HG03280 (cell line): ENCODE measurements around the gene HIGD1A.

Experiments used
- ATAC-seq: cut with Tn5 transposase; IDR thresholded peaks from one replicate; pipeline ENCODE4 v1.9.1; 2021; ENCODE audit warnings: mild to moderate bottlenecking, moderate library complexity; ENCODE audit not compliant: unreplicated experiment

The HIGD1A gene

GRCh38 chr3:42762046-42762724, 42.1 kb downstream of the HIGD1A start:
- ATAC-seq = no peak

- ATAC-seq = no peak
These were observed 46.2 kb downstream of the HIGD1A start for GRCh38 chr3:42758126-42758525.

- no peak for ATAC-seq
These were observed 47.5 kb downstream of the HIGD1A start for GRCh38 chr3:42756681-42757213.

DNA sequence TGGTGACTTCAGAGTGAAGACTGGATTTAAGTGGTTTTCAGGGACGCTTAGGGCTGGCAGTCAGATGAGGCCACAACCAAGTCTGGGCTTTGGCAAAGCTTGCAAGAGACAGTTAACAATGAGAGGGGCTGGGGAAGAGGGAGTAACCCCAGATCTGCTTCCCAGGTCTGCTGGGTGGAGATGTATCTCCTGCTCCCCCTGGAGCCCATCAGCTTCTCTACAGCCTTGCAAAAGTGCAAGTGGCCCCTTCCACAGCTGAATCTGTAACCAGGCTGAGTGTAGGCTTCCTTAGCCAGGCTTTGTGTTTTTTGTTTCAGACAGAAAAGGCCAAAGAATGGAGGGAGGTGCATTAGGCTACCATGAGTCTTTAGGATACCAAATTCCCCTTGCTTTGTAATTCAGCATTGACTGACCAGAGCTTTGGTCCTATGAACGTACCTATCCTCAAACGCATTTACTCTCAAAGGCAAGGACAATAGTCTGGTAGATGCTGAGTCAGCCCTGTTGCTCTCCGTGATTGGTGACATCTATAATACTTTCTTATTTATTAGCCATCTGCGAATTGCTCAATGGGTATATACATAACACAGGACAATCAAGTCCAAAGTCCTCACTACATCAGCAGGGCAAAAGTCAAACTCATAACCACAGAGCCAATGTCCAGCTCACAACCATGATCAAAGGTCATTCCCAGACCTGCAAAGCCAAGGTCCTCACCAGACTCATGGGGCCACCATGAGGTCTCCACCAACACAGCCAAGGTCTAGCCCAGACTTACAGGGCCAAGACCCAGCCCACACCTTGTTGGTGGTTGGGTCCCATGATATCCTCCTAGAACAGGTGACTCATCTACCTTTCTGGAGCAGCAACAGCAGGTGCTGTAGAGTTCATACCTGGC, 48.4 kb downstream of the HIGD1A start:
- no peak for ATAC-seq

GRCh38 chr3:42753757-42754156, 50.5 kb downstream of the HIGD1A start:
- ATAC-seq = no peak

DNA sequence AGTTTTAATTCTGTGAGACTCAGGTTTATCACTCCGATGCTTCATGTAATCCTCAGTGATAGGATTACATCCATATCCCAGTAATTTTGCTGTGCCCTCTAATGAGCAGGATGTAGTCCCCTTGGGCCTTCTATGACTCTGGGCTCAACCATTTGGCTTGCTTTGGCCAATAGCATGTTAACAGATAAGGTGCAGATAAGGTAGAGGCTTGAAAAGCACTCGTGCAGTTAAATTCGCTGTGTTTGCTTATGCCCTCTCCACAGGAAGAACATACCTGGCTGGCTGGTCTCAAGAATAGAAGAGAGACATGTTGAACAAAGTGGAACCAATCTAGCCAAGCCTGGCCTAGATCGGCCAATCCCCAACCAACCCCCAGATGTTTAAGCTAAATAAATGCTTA, 51.3 kb downstream of the HIGD1A start:
- ATAC-seq = no peak

- no peak for ATAC-seq
These were observed 51.8 kb downstream of the HIGD1A start for GRCh38 chr3:42752441-42752840.

- no peak for ATAC-seq
These were observed 52.7 kb downstream of the HIGD1A start for GRCh38 chr3:42751609-42752008.

GRCh38 chr3:42750834-42751233, 53.5 kb downstream of the HIGD1A start:
- ATAC-seq = no peak

- ATAC-seq = no peak
These were observed 54.5 kb downstream of the HIGD1A start for GRCh38 chr3:42749753-42750231.

- no peak for ATAC-seq
These were observed 55.1 kb downstream of the HIGD1A start for GRCh38 chr3:42749025-42749752.

GRCh38 chr3:42747581-42747980, 56.7 kb downstream of the HIGD1A start:
- ATAC-seq = no peak

DNA sequence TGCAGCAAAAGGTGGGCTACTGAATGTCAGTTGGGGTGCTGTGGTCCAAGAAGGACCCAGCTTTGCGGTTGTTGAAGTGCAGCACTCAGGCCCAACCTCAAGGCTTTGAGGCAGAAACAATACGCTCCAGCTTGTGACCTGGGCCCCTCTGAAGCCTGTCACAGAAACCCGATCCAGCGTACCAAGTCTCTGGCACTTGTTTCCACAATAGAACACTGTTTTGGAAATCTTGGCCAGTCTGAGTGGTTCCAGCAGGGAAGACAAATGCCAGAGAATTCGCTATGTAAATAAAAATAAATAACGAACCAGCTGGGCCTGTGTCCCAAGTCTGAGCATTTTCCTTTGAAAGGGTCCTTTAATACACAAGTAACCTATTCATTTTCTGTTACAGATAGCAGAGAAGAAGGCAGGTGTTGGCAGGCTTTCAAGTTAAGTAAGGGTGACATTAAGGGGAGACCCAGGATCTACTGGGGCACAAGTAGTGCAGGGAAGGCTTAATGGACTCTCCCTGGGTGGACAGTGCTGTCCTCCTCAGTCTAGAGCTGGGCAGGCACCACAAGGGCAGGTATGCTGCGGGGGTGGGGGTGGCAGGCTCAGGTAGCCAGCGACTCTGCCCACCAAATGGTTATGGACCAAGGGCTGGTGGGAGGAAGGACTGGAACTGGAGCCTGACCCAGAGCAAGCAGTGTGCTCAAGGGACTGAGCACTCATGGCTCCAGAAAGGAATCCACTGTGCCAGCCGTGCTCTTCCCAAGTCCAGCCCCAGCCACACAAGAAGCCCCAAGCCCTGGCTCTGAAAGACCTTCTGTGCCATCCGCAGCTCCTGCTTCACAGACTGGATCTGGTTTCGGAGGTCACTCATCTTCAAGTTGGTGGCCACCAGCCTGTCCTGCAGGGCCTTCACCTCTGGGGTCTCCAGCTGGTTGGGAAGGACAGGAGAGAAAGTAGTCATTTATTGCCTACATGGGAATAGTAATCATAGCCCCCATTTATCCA, 57.5 kb downstream of the HIGD1A start:
- ATAC-seq = no peak

GRCh38 chr3:42745776-42746454, 58.4 kb downstream of the HIGD1A start:
- ATAC-seq = no peak

- no peak for ATAC-seq
These were observed 59.0 kb downstream of the HIGD1A start for GRCh38 chr3:42745291-42745745.

- no peak for ATAC-seq
These were observed 60.9 kb downstream of the HIGD1A start for GRCh38 chr3:42743204-42743995.

GRCh38 chr3:42742688-42743087, 61.6 kb downstream of the HIGD1A start:
- ATAC-seq = no peak

- no peak for ATAC-seq
These were observed 62.0 kb downstream of the HIGD1A start for GRCh38 chr3:42742259-42742658.
